OCI-LY3 (cell line): ENCODE measurements around the gene RNF208.

Source experiments
- H2AFZ ChIP-seq: fragments of 200-600, 300-600 bp; shearing (Covaris generic); 2 replicates; pipeline ENCODE4 v1.6.0; 2014; ENCODE audit warnings: antibody characterized with exemption, low read depth, low read length
- H3K27ac ChIP-seq: fragments of 200-600, 300-600 bp; sonication (generic); 2 replicates; pipeline ENCODE4 v1.5.1; 2014; ENCODE audit warnings: mild to moderate bottlenecking, low read length, moderate library complexity, mixed read lengths
- H3K27me3 ChIP-seq: fragments of 200-600, 300-600 bp; sonication (generic); 2 replicates; pipeline ENCODE4 v1.6.1; 2014; ENCODE audit warnings: low read depth, low read length, mixed read lengths
- H3K36me3 ChIP-seq: fragments of 200-600, 300-600 bp; sonication (generic); replicated peaks from 2 replicates; pipeline ENCODE3; 2014; ENCODE audit warnings: low read depth, low read length, mixed read lengths
- H3K4me1 ChIP-seq: fragments of 300-600, 200-600 bp; sonication (generic); 2 replicates; pipeline ENCODE4 v1.6.1; 2014; ENCODE audit warnings: low read length, mixed read lengths
- H3K4me2 ChIP-seq: fragments of 200-600, 300-600 bp; sonication (generic); 2 replicates; pipeline ENCODE4 v1.6.1; 2014; ENCODE audit warnings: low read length, mixed read lengths
- H3K4me3 ChIP-seq: fragments of 300-600, 200-600 bp; sonication (generic); 2 replicates; pipeline ENCODE4 v1.5.1; 2014; ENCODE audit warnings: antibody characterized with exemption, mild to moderate bottlenecking, low read length, moderate library complexity
- H3K79me2 ChIP-seq: fragments of 300-600, 200-600 bp; shearing (Covaris generic); 2 replicates; pipeline ENCODE4 v1.6.1; 2014; ENCODE audit warnings: mild to moderate bottlenecking, low read length, mixed read lengths
- H3K9ac ChIP-seq: fragments of 300-600, 200-600 bp; shearing (Covaris generic); 2 replicates; pipeline ENCODE4 v1.6.0; 2014; ENCODE audit warnings: mild to moderate bottlenecking, low read length, moderate library complexity
- H3K9me3 ChIP-seq: fragments of 200-600, 300-600 bp; shearing (Covaris generic); 2 replicates; pipeline ENCODE4 v1.6.1; 2014; ENCODE audit warnings: low read length, mixed read lengths; ENCODE audit not compliant: insufficient read depth
- H4K20me1 ChIP-seq: fragments of 200-600, 300-600 bp; sonication (generic); 2 replicates; pipeline ENCODE4 v1.6.1; 2016; ENCODE audit warnings: low read length, mixed read lengths; ENCODE audit not compliant: insufficient read depth
- CTCF ChIP-seq: fragments of 200-600, 300-600 bp; sonication (generic); IDR thresholded peaks from 2 replicates; pipeline ENCODE4 v1.5.1; 2014; ENCODE audit warnings: antibody characterized with exemption, low read length, low read depth
- EZH2phosphoT487 ChIP-seq: fragments of 200-600 bp; shearing (Covaris generic); IDR thresholded peaks from 2 replicates; pipeline ENCODE4 v1.6.1; 2018; ENCODE audit warnings: antibody characterized with exemption, mixed run types, low read depth

RNF208 gene

GRCh38 chr9:137265496-137266161 is 43.6 kb upstream of the RNF208 start:
- Histone ChIP-seq H3K9me3 (no peaks in the 10 kb centered on the region), H4K20me1 (no peaks in the 10 kb centered on the region), H3K27me3 (no peaks in the 10 kb centered on the region), H3K4me1 (no peaks in the 10 kb centered on the region), H3K36me3 (peaks cover 28% of the 10 kb centered on the region), H2AFZ (no peak overlapping the region), H3K9ac (no peak overlapping the region), H3K27ac (no peak overlapping the region), H3K4me2 (no peak overlapping the region), H3K4me3 (no peak overlapping the region), H3K79me2 (no peaks in the 10 kb centered on the region)
- no peak for TF ChIP-seq EZH2phosphoT487
- no peak for TF ChIP-seq CTCF

GRCh38 chr9:137264067-137264466 is 42.0 kb upstream of the RNF208 start:
- no peak overlapping the region for H3K27ac ChIP-seq
- TF ChIP-seq EZH2phosphoT487 (no peak), CTCF (no peak)
- no peaks in the 10 kb centered on the region for H4K20me1 ChIP-seq
- no peaks in the 10 kb centered on the region for H3K27me3 ChIP-seq
- no peak overlapping the region for H2AFZ ChIP-seq
- no peak overlapping the region for H3K9ac ChIP-seq
- H3K4me2 ChIP-seq = no peak overlapping the region
- H3K4me3 ChIP-seq = no peak overlapping the region
- peaks cover 27% of the 10 kb centered on the region for H3K36me3 ChIP-seq
- H3K9me3 ChIP-seq = no peaks in the 10 kb centered on the region
- H3K79me2 ChIP-seq = no peaks in the 10 kb centered on the region
- no peaks in the 10 kb centered on the region for H3K4me1 ChIP-seq

DNA sequence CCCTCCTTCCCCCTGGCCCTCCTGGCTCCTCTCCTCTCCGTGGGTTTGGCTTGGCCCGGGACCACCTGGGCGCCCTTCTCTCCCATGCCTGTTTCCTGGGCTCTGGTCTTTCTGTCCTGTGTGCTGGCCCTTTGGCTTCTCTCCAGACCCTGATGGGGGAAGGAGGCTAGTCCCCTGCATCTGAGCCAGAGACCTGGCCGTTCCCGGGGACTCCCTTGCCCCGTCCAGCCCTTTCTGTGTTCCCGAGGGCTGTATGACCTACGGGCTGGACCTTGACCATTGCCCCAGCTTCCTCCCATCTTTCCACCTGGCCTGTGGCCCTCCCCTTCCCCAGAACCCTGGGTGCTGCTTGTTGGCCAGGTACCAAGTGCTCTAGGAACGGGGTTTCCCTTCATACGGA is 41.5 kb upstream of the RNF208 start:
- H4K20me1 ChIP-seq = no peaks in the 10 kb centered on the region

DNA sequence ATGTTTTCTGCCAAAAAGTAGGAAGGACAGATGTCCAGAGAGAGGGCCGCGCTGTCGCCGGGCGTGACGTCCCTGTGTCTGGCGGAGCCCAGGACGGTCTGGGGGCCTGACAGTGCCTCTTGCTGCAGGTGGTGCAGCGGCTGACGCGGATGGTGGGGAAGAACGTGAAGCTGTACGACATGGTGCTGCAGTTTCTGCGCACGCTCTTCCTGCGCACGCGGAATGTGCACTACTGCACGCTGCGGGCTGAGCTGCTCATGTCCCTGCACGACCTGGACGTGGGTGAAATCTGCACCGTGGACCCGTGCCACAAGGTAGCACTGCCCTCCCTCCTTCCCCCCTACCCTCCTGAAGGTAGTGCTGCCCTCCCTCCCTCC is 40.9 kb upstream of the RNF208 start:
- H3K9me3 ChIP-seq = no peaks in the 10 kb centered on the region
- H4K20me1 ChIP-seq = no peaks in the 10 kb centered on the region
- H3K4me3 ChIP-seq = no peak overlapping the region
- H3K36me3 ChIP-seq = peaks cover 24% of the 10 kb centered on the region
- no peak overlapping the region for H3K4me2 ChIP-seq
- no peak overlapping the region for H3K27ac ChIP-seq
- H2AFZ ChIP-seq = no peak overlapping the region
- no peaks in the 10 kb centered on the region for H3K4me1 ChIP-seq
- TF ChIP-seq CTCF (no peak), EZH2phosphoT487 (no peak)
- 0 out of 2 replicates have a peak, but pooled peaks cover 3% of the 10 kb centered on the region for H3K79me2 ChIP-seq
- H3K9ac ChIP-seq = no peak overlapping the region
- H3K27me3 ChIP-seq = no peaks in the 10 kb centered on the region

More for the DNA sequence above, 41.5 kb upstream of the RNF208 start:
- peaks cover 26% of the 10 kb centered on the region for H3K36me3 ChIP-seq
- H3K4me1 ChIP-seq = no peaks in the 10 kb centered on the region
- H2AFZ ChIP-seq = no peak overlapping the region
- no peak overlapping the region for H3K4me3 ChIP-seq
- H3K4me2 ChIP-seq = no peak overlapping the region
- no peaks in the 10 kb centered on the region for H3K27me3 ChIP-seq
- H3K79me2 ChIP-seq = 0 out of 2 replicates have a peak, but pooled peaks cover 3% of the 10 kb centered on the region
- TF ChIP-seq CTCF = no peak
- no peak for TF ChIP-seq EZH2phosphoT487
- no peaks in the 10 kb centered on the region for H3K9me3 ChIP-seq
- no peak overlapping the region for H3K27ac ChIP-seq
- no peak overlapping the region for H3K9ac ChIP-seq
